ENCODE measurements around the gene NRIP2.

The NRIP2 gene

DNA sequence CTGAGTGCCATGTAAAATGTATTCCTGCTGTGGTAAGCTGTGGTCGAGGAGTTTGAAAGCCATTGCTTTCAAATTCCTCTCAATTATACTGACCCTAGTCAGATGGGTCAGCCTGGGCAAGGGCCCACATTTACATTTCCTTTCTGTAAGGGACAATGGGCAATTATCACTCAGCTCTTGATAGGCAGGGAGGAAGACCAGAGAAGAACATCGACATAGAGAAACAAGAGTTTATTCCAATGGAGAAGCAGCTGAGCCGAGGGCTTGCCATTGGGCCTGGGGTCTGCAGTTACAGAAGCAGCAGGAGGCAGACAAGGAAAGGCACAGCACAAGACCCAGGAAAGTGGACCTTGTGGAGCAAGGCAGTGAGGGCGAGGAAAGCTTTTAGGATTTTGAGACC lies 9.7 kb downstream of the NRIP2 start:
- no peak overlapping the region for H3K4me3 ChIP-seq (ENCODE audit: control insufficient read depth, low read depth, low read length)
- DNase-seq (ENCODE audit: low read depth): no peak

DNA sequence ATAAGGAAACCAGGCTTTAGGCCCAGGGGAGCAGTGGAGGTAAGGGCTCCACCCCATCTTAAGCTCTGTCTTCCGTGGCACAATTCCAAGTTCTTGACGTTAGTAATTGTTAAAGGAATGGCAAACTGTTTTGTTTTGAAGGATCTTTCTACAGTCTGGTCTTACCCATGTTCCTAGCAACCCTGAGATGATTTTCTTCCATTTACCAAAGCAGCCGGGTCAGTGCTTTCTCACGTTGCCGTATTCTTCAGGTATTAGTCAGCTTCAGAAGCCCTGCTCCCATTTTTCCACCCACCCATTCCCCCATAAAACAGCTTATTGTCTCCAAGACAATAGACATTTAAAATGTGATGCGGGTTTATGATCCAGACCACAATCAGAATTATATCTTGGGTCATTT lies 10.3 kb downstream of the NRIP2 start:
- no peak overlapping the region for H3K4me3 ChIP-seq (ENCODE audit: control insufficient read depth, low read depth, low read length)
- no peak for DNase-seq (ENCODE audit: low read depth)
- TF ChIP-seq, protein P1, sequence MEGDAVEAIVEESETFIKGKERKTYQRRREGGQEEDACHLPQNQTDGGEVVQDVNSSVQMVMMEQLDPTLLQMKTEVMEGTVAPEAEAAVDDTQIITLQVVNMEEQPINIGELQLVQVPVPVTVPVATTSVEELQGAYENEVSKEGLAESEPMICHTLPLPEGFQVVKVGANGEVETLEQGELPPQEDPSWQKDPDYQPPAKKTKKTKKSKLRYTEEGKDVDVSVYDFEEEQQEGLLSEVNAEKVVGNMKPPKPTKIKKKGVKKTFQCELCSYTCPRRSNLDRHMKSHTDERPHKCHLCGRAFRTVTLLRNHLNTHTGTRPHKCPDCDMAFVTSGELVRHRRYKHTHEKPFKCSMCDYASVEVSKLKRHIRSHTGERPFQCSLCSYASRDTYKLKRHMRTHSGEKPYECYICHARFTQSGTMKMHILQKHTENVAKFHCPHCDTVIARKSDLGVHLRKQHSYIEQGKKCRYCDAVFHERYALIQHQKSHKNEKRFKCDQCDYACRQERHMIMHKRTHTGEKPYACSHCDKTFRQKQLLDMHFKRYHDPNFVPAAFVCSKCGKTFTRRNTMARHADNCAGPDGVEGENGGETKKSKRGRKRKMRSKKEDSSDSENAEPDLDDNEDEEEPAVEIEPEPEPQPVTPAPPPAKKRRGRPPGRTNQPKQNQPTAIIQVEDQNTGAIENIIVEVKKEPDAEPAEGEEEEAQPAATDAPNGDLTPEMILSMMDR (IDR thresholded peaks at IDR 0.05; ENCODE audit: control insufficient read depth, insufficient read depth, low read depth, low read length, missing control alignments): no peak

More for the DNA sequence above, 9.7 kb downstream of the NRIP2 start:
- TF ChIP-seq, protein P1 (IDR thresholded peaks at IDR 0.05; ENCODE audit: control insufficient read depth, insufficient read depth, low read depth, low read length, missing control alignments): no peak

DNA sequence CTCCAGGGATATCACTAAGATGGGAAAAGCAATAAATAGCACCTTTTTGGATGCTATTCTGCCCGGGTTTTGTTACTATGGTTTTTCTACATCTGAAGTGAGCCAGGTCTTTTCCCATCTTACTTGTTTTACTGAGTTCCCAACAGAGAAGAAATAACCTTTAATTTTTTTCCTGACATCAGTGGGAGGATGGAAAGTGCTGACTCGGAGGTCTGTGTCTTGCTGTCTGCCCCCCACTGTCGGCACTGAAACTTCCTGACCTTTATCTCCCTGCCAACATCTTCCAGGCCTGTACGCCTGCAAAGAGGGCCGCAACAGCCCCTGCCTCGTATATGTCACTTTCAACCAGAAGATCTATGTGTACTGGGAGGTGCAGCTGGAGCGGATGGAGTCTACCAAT lies 11.4 kb downstream of the NRIP2 start:
- no peak for DNase-seq (ENCODE audit: low read depth)
- H3K4me3 ChIP-seq (ENCODE audit: control insufficient read depth, low read depth, low read length): no peak overlapping the region
- TF ChIP-seq, protein P1 (IDR thresholded peaks at IDR 0.05; ENCODE audit: control insufficient read depth, insufficient read depth, low read depth, low read length, missing control alignments): no peak

DNA sequence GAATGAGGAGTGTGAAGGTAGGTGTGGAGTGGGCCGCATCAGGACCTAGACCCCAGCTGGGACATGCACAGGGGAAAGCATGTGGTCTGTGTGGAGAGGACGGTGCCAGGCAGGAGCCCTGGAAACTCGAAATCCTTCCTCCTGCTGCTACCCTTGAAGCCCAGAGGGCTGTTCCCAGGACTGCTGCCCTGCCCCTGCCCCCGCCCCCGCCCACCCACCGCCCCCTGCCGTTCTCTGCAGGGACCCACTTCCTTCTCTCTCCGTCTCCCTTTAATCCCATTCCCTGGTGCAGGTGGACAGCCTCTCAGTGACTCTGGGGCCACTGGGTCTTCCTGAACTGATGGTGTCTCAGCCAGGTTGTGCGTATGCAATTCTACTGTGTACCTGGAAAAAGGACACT lies 14.4 kb downstream of the NRIP2 start:
- no peak for DNase-seq (ENCODE audit: low read depth)
- TF ChIP-seq, protein P1 (IDR thresholded peaks at IDR 0.05; ENCODE audit: control insufficient read depth, insufficient read depth, low read depth, low read length, missing control alignments): no peak

DNA sequence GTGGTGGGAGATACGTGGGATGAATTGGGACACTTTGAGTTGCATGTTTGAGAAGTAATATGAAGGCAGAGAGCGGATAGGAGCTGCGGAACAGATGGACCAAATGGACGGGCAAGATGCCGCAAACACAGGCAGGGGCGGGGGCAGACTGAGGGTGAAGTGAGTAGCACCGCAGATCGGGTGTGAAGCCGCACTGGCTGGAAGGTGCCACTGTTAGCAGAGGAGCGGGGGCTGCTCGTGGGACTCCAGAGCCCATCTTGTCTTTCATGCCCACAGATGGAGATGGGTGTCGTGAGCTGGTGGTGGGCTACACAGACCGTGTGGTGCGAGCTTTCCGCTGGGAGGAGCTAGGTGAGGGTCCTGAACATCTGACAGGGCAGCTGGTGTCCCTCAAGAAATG lies 15.0 kb downstream of the NRIP2 start:
- H3K4me3 ChIP-seq (ENCODE audit: control insufficient read depth, low read depth, low read length): no peak overlapping the region
- TF ChIP-seq, protein P1 (IDR thresholded peaks at IDR 0.05; ENCODE audit: control insufficient read depth, insufficient read depth, low read depth, low read length, missing control alignments): no peak
- DNase-seq (ENCODE audit: low read depth): no peak

More for the DNA sequence above, 14.4 kb downstream of the NRIP2 start:
- H3K4me3 ChIP-seq (ENCODE audit: control insufficient read depth, low read depth, low read length): no peak overlapping the region

DNA sequence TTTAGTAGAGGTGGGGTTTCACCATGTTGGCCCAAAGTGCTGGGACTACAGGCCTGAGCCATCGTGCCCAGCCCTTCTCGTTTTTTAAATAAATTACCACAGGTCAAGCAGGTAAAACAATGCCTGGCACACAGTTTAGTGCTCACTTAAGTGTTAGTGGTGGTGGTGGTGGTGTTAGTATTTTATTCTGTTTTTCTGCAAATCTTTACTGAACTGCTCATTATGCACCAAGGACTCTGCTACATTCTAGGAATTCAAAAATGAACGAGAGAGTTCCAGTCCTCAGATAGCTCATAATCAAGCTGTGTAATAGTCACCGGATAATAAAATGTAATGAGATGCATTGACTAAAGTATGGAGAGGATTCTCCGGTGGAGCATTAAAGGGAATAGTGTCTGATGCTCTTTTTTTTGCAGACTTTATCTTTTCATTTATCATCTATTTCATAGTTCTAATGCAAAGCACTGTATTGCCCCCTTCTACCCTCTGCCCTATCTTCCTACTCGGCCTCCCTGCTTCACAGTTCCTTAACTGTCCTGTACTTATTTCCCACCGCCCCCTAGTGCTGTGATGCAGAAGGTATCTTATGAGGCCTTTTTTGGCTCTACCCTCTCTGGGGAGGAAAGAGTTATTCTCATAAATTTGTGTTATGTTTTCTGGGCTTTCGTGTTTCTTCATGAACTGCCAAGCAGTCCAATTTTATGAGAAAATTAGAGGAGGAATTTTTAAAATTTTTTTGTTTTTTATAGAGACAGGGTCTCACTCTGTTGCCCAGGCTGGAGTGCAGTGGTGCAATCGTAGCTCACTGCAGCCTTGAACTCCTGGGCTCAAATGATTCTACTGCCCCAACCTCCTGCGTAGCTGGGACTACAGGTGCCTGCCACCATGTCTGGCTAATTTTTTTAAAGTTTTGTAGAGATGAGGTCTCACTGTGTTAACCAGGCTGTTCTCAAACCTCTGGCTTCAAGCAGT lies 21.3 kb downstream of the NRIP2 start:
- TF ChIP-seq, protein P1 (IDR thresholded peaks at IDR 0.05; ENCODE audit: control insufficient read depth, insufficient read depth, low read depth, low read length, missing control alignments): peak; percentile 79
- DNase-seq (ENCODE audit: low read depth): peak; percentile 43
- peak overlapping the region; percentile 84 for H3K4me3 ChIP-seq (ENCODE audit: control insufficient read depth, low read depth, low read length)
